NCI-H1105 (cell line): ENCODE results near the gene SEMA4B.

Experiments
- DNase-seq: peaks from one replicate; lab custom pipeline; 2025; lab: John Stamatoyannopoulos, UW

The SEMA4B gene

DNA sequence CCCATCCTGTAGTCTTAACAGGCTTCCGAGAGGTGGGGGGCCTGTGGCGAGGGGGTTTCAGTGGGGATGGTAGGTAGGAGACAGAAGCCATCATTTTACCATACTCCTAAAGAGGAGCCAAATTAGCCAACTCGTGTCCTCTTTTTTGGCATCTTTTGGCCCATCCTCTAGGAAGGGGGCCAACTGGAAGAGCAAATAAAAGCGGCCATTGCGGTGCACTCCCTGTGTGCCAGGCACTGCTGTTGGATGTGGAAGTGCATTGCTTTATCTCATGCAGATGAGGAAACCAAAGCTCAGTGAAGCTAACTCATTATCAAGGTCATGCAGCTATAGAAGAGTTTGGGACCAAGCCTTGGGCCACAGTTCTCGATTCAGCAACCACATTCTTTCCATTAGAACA lies 6.1 kb downstream of the SEMA4B start:
- no peak for DNase-seq

DNA sequence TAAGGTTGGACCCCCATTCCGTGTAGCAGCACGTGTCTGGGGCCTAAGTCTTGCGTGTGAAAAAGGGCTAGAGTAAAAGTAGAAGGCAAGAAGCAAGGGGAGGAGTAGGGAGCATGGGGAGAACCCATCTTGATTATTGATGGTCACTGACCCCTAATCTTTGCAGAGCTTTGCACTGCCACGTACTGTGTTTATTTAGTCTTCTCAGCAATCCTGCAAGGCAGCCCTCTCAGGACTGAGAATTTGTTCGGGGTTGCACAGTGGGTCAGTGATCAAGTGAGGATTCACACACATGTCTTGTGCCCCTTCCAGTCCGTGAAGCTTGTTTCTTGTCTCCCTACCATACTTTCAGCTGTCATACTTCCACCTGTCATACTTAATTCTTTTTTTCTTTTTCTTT lies 7.2 kb downstream of the SEMA4B start:
- DNase-seq: no peak

DNA sequence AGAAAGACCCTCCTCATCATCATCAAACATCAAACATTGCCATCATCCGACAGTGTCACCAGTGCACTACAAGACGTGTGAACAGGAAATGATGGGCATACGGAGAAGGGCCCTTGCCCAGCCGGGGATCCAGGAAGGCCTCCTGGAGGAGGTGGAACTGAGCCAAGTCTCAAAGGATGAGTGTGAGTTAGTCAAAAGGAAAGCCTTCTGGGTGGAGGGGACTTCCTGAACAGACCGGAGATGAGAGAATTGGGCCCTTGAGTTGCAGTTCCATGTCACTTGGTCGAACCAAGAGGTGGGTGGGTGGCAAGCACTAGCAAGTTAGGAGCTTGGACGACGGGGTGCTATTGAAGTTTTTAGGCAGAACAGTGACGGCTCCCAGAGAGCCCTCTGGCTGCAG lies 8.5 kb downstream of the SEMA4B start:
- no peak for DNase-seq

DNA sequence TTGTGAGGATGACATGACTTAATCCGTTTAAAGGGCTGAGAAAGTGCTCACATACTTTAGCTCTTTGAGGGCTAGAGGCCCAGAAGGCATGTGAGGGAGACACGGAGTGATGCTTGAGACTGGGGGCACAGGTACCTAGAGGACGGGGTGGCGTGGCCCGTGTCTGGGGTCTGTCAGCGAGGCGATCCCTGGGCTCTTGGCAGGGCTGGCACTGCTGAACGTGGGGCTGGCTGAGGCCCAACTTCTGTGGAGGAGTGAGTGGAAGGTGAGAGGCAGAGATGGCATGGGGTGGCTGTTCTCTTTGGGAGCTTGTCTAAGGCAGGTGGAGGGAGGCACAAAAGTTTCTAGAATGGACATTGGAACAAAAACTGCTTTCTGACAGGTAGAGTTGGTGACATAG lies 9.5 kb downstream of the SEMA4B start:
- DNase-seq: no peak

DNA sequence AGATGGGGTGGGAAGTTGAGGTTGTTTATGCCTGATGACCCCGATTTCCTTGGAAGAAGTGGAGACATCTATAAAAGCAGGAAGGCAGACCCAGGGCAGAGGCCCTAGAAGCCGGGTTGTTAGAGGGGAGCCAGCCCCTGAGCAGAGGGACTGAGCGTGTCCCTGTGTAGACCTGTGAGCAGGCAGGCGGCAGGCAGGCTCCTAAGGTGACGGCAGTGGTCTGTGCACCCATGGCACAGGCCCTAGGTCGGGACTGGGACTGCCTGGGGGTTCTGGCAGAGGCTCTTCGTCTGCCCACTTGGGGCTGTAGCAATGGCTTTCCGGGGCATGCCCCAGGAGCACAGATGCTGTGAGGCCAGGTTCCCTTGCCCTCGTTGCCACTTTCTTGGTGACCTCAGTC lies 9.9 kb downstream of the SEMA4B start:
- DNase-seq: no peak

DNA sequence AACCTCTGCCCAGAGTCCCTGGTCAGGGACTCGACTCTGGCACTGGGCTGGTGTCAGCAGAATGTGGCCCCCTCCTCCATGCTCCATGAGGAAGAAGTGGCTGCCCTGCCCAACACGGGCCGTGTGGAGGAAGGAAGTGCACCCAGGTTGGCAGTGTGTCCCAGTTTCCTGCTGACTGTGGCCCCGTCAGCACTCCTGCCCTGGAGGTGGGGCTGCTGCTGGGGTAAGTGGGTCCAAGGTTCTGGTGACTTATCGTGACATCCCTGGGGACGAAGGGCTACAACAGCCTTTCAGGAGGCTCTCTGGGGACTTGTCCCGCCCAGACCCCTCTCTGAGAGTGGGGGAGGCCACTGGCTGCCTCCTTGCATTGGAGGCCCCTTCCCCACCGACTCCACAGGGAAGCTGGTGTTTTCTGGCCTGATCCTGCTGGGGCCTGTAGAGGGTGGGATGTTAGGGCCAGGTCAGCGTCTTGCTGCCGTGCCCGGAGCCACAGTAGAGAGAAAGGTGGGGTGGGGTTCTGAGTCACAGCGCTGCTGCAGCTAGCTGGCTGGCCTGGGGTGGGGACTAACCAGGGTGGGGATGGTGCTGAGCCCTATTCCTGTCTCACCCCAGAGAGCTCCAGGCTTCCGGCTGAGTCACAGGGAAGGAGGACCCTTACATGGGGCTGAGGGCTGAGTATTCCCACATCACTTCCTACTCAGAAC lies 10.5 kb downstream of the SEMA4B start:
- DNase-seq: no peak

DNA sequence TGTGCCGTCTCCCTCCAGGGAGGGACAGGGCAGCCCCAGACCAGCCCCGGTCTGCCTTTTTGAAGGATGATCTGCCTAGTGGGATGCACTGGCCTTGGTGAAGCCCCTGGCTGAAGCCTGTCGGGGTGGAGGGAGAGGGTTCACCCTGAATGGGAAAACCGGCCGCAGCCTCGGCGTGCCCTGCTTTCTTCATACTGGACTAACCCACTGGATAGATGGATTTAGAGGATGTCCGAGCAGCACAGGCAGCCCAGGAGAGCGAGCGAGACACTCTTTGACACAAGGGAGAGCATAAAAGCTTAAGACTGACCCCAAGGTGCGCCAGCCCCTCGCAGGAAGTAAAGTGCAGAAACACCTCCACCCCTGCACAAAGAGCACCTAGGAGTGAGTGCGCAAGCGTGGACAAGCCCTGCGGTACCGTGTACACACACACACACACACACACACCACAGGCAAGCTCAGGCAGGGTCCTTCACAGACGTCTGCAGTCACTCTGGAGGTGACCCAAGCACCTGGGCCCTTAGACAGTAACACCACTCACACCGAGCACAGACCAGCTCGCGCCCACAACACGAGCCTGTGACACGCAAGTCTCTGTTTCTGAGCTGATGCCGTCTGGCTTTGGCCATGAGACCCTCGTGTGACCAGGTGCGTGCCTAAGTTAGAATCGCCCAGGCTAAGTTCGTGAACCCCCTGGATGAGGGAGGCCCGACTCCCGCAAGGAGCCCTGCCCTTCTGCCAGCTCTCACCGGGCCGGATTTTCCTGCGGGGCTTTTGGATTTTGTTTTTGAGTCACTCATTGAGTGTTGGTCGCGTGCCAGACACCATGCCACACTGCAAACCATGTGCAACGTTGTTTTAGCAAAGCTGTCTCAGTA lies 11.3 kb downstream of the SEMA4B start:
- no peak for DNase-seq

DNA sequence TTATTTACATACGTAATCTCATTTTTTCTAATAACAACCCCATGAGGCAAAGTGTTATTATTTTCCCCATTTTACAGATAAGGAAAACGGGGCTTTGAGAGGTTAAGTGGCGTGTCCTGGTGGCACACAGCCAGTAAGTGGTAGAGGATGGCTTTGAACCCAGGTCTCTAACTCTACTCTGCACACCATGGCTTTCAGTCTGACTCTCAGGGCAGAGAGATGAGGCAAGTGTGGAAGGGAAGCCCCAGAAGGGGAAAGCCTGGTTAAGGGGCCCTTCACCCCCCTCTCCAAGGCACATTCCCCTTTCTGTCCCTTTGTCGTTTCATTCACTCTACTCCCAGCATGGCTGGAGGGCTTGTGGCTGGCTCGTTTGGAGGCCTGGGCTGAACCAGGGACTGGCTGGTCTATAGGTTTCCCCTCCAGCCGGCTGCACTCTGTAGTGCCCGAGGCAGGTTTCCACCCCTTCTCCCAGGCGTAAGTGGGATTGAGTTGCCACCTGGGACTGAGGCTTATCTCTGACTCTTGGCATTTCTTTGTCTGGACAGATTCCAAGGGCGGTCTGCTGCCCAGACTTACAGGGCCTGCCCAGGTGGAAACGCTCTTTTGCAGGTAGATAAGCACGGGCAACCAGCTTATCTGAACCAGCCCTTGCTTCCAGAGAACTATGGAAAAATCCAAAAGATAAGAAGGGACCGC lies 12.1 kb downstream of the SEMA4B start:
- no peak for DNase-seq

DNA sequence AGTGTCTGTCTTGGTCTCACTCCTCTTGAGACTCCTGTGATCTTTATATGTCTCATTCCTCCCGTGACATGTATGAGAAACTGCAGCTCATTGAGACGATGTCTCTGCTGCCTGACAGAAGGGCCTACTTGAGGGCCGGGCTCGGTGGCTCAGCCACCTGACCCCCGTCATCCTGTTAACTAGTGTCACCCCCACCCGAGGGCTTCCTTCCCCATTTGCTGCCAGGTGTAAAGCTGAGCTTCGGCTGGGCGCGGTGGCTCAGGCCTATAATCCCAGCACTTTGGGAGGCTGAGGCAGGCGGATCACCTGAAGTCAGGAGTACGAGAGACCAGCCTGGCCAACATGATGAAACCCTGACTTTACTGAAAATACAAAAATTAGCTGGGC lies 12.7 kb downstream of the SEMA4B start:
- no peak for DNase-seq

DNA sequence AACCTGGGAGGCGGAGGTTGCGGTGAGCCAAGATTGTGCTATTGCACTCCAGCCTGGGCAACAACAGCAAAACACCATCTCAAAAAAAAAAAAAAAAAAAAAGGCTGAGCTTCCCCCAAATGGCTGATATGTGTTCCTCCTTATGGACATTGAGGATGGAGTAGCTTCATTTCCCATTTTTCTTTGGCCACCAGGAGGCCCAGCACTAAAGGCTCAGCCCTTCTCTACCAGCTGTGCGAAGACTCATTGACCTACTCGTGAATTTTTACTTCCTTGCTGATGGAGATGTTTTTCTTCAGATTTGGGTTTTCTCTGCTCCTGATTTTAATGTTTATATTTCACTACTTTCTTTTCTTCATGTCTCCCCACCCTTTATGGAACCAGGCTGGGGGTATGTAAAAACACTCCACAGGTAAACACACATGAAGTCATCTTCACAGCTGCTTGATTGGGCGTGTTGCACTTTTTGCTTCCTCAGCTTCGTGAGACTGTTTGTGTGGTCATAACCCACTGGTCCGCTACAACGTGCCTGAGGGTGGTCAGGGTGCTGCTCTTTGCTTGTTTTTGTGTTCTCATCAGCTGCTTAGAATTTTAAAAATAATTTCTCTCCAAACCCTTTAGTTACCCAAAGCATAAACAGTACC lies 13.5 kb downstream of the SEMA4B start:
- no peak for DNase-seq

DNA sequence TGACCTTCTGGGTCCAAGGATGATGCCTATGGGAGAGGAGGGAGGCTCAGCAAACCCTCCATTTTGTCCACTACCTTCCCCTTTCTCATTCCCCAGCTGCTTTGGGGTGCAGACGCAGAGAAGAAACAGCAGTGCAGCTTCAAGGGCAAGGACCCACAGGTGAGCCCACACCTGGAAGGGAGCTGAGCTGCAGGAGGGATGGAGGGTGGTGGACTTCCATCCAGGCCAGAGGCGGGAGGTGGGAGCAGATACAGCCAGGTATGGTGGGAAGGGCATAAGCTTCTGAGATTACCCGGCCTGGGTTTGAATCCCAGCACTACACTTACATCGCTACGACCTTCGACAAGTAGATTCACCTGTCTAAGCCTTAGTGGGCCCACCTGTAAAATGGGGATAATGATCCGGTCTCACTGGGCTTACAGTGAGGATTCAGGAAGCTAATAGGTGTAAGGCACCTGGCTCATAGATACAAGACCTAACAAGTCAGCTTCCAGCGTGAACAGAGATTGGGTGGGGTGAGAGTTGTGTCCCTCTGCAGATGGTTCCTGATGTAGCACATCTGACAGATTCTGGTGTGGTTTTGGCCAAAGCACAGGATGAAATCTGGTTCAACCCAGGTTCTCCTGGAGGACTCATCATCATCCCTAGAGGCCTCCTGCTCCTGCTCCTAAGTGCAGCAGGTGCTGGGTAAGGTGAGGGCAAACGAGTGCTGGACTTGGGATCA lies 16.7 kb downstream of the SEMA4B start:
- no peak for DNase-seq

DNA sequence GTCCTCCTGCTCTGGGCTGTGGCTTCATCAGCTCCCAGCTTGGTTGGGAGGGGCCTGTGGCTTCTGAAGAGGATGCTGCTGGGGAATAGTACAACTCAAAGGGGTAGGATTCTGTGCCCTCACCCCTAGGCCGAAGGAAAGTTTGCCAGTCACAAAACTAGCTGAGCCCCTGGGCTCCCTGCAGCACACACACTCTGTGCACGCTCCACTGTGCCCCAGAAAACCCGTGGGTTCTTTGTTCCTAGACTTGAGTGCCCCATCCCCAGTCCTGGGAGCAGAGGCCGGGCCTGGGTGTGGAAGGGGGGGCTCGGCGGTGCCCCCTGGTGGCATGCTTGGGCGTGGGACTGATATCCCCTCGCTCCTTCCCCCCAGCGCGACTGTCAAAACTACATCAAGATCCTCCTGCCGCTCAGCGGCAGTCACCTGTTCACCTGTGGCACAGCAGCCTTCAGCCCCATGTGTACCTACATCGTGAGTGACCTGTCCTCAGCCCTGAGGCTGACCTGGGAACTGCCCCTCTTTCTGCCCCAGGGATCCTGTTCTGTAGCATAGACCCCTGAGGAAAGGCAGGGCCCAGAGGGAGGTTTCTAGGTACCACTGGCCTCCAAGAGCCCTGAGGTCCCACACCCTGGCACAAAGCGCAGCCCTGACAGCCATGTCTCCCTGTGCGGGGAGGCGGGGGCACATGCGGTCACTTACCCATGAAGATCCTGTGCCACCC lies 18.5 kb downstream of the SEMA4B start:
- no peak for DNase-seq

DNA sequence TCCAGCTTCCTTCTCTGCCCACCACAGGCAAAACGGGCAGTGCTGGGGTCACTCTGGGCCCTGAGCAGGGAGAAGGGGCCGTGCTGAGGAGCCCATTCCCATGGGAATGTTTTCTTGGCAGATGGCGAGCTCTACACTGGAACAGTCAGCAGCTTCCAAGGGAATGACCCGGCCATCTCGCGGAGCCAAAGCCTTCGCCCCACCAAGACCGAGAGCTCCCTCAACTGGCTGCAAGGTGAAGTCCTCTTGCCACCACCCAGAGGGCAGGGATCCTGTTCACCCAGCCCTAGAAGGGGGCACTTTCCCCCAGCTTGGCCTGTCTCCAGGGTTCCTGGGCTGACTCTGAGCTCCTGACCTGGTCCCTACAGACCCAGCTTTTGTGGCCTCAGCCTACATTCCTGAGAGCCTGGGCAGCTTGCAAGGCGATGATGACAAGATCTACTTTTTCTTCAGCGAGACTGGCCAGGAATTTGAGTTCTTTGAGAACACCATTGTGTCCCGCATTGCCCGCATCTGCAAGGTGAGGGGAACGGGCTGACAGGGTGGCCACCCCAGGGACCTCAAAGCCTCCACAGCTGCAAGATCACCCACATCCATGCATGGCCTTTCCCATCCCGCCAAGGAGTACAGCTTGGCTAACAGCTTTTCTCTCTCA lies 20.2 kb downstream of the SEMA4B start:
- no peak for DNase-seq

DNA sequence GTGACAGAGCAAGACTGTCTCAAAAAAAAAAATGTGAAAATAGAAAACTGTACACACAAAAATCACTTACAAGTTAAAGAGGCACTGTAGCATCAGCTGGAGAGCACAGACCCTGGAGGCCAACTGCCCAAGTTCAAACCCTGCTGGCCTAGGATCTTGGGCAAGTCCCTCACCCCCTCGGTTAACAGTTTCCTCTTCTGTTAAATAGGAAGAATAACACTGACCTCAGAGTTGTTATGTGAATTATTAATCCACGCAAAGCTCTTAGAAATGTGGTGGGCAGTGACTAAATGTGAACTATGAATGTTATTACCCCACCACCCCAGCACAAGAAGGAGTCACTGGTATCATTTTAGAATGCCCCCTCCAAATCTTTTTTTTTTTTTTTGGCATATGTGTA lies 21.4 kb downstream of the SEMA4B start:
- no peak for DNase-seq

DNA sequence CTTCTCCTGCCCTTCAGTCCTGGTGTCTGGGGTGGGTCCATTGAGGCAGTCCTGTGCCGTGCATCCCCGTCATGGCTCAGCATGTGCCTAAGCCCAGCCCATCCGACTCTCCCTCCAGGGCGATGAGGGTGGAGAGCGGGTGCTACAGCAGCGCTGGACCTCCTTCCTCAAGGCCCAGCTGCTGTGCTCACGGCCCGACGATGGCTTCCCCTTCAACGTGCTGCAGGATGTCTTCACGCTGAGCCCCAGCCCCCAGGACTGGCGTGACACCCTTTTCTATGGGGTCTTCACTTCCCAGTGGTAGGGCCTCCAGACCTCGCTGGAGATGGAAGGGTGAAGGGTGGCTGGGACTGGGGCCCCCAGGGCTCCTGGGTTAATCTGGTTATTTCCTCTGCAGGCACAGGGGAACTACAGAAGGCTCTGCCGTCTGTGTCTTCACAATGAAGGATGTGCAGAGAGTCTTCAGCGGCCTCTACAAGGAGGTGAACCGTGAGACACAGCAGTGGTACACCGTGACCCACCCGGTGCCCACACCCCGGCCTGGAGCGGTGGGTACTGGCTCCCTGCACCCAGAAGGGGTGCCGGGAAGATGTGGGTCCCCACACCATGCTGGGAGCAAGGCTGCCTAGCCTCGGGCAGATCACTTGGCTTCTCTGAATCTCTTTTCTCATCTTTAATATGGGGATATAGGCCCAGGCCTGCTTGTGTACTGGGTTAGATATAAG lies 22.5 kb downstream of the SEMA4B start:
- no peak for DNase-seq

DNA sequence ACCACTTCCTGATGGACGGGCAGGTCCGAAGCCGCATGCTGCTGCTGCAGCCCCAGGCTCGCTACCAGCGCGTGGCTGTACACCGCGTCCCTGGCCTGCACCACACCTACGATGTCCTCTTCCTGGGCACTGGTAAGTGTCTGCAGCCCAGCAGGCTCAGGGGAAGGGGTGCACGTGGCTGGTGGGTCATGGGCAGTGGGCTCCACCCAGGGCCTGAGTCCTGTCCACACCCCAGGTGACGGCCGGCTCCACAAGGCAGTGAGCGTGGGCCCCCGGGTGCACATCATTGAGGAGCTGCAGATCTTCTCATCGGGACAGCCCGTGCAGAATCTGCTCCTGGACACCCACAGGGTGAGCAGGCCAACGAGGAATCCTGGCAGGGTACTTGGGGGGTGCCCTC lies 23.9 kb downstream of the SEMA4B start:
- DNase-seq: no peak

DNA sequence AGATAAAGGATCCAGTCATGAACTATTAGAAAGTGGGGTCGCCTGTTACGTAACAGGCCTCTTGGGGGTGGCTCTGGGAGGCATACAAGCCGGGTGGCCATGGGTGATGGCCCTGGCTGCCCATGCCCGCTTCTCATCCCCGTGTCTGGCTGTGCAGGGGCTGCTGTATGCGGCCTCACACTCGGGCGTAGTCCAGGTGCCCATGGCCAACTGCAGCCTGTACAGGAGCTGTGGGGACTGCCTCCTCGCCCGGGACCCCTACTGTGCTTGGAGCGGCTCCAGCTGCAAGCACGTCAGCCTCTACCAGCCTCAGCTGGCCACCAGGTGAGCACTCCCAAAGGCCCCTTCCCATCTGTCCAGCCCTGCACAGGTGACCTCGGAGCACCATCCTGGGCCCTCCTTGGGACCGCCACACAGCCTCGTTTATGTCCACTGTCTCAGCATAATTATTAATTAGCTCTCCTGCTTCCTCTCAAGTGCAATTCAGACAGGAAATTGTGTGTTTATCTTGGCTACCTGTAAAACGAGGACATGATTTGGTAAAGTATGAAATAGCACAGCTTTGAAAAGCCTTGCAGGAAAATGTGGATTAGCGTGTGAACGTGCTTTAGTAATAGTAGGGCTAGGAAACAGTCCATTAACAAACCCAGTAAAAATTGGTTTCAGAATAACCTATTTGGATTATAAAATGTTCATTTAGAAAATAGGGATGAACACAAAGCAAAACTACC lies 24.5 kb downstream of the SEMA4B start:
- no peak for DNase-seq

DNA sequence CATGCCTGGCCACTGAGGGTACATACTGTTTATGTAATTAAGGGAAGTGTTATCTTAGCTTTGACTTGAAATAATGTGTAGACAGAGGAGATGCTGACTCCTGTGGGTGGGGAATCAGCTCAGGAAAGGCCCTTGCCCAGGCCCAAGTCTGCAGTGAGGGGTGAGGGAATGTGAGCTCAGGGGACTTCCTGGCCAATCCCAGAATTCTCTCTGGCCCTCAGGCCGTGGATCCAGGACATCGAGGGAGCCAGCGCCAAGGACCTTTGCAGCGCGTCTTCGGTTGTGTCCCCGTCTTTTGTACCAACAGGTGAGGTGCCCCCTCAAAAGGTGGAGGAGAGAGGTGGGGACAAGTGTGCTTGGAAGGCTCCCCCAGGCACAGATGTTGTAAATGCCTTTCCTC lies 26.2 kb downstream of the SEMA4B start:
- no peak for DNase-seq
